ENCODE data around the gene GRIP2.

Gene GRIP2

GRCh38 chr3:14476583-14477265, 63.4 kb downstream of the GRIP2 start:
- DNase-seq (ENCODE audit: low read depth, low spot score): no peak
- H3K36me3 ChIP-seq (ENCODE audit: control insufficient read depth, insufficient read depth, low read length): peaks cover 48% of the 10 kb centered on the region
- no peaks in the 10 kb centered on the region for H3K27me3 ChIP-seq (ENCODE audit: control insufficient read depth, insufficient read depth, low read length)

GRCh38 chr3:14475621-14476020, 64.5 kb downstream of the GRIP2 start:
- DNase-seq (ENCODE audit: low read depth, low spot score): no peak
- H3K4me1 ChIP-seq (ENCODE audit: control insufficient read depth, insufficient read depth, low read length): no peaks in the 10 kb centered on the region
- no CpG with 5 or more reads among the region's 7 CpGs for whole genome bisulfite sequencing (ENCODE audit: insufficient coverage, insufficient read length)
- peaks cover 40% of the 10 kb centered on the region for H3K36me3 ChIP-seq (ENCODE audit: control insufficient read depth, insufficient read depth, low read length)
- no peaks in the 10 kb centered on the region for H3K27me3 ChIP-seq (ENCODE audit: control insufficient read depth, insufficient read depth, low read length)
- no peak overlapping the region for H3K4me3 ChIP-seq (ENCODE audit: low read length)
- H3K9me3 ChIP-seq (ENCODE audit: control insufficient read depth, insufficient read depth, low read length): no peaks in the 10 kb centered on the region
- H3K27ac ChIP-seq (ENCODE audit: low read length): no peak overlapping the region

More at GRCh38 chr3:14476583-14477265, 63.4 kb downstream of the GRIP2 start:
- WGBS (ENCODE audit: insufficient coverage, insufficient read length): no CpG with 5 or more reads among the region's 13 CpGs
- Histone ChIP-seq H3K9me3 (ENCODE audit: control insufficient read depth, insufficient read depth, low read length) (no peaks in the 10 kb centered on the region), H3K27ac (ENCODE audit: low read length) (no peak overlapping the region), H3K4me1 (ENCODE audit: control insufficient read depth, insufficient read depth, low read length) (peaks cover under 1% of the 10 kb centered on the region; the same call in 1 of the 2 replicates), H3K4me3 (ENCODE audit: low read length) (no peak overlapping the region)

GRCh38 chr3:14474363-14475081, 65.6 kb downstream of the GRIP2 start:
- H3K27me3 ChIP-seq (ENCODE audit: control insufficient read depth, insufficient read depth, low read length): no peaks in the 10 kb centered on the region
- H3K4me3 ChIP-seq (ENCODE audit: low read length): no peak overlapping the region
- peaks cover 34% of the 10 kb centered on the region for H3K36me3 ChIP-seq (ENCODE audit: control insufficient read depth, insufficient read depth, low read length)
- no peaks in the 10 kb centered on the region for H3K4me1 ChIP-seq (ENCODE audit: control insufficient read depth, insufficient read depth, low read length)
- WGBS (ENCODE audit: insufficient coverage, insufficient read length): no CpG with 5 or more reads among the region's 13 CpGs
- no peak for DNase-seq (ENCODE audit: low read depth, low spot score)
- H3K9me3 ChIP-seq (ENCODE audit: control insufficient read depth, insufficient read depth, low read length): no peaks in the 10 kb centered on the region
- no peak overlapping the region for H3K27ac ChIP-seq (ENCODE audit: low read length)

GRCh38 chr3:14473411-14473891, 66.7 kb downstream of the GRIP2 start:
- Histone ChIP-seq H3K27me3 (ENCODE audit: control insufficient read depth, insufficient read depth, low read length) (no peaks in the 10 kb centered on the region), H3K27ac (ENCODE audit: low read length) (no peak overlapping the region)
- WGBS (ENCODE audit: insufficient coverage, insufficient read length): no CpG with 5 or more reads among the region's 7 CpGs

GRCh38 chr3:14472471-14473351, 67.4 kb downstream of the GRIP2 start:
- Histone ChIP-seq H3K27me3 (ENCODE audit: control insufficient read depth, insufficient read depth, low read length) (no peaks in the 10 kb centered on the region), H3K36me3 (ENCODE audit: control insufficient read depth, insufficient read depth, low read length) (peaks cover 43% of the 10 kb centered on the region), H3K9me3 (ENCODE audit: control insufficient read depth, insufficient read depth, low read length) (no peaks in the 10 kb centered on the region), H3K4me1 (ENCODE audit: control insufficient read depth, insufficient read depth, low read length) (no peaks in the 10 kb centered on the region), H3K4me3 (ENCODE audit: low read length) (no peak overlapping the region), H3K27ac (ENCODE audit: low read length) (no peak overlapping the region)
- WGBS (ENCODE audit: insufficient coverage, insufficient read length): no CpG with 5 or more reads among the region's 22 CpGs
- no peak for DNase-seq (ENCODE audit: low read depth, low spot score)

More at GRCh38 chr3:14473411-14473891, 66.7 kb downstream of the GRIP2 start:
- no peak for DNase-seq (ENCODE audit: low read depth, low spot score)
- H3K9me3 ChIP-seq (ENCODE audit: control insufficient read depth, insufficient read depth, low read length): no peaks in the 10 kb centered on the region
- H3K4me1 ChIP-seq (ENCODE audit: control insufficient read depth, insufficient read depth, low read length): no peaks in the 10 kb centered on the region
- peaks cover 41% of the 10 kb centered on the region for H3K36me3 ChIP-seq (ENCODE audit: control insufficient read depth, insufficient read depth, low read length)
- no peak overlapping the region for H3K4me3 ChIP-seq (ENCODE audit: low read length)

- H3K36me3 ChIP-seq (ENCODE audit: control insufficient read depth, insufficient read depth, low read length): peaks cover 35% of the 10 kb centered on the region
- H3K9me3 ChIP-seq (ENCODE audit: control insufficient read depth, insufficient read depth, low read length): no peaks in the 10 kb centered on the region
- H3K4me3 ChIP-seq (ENCODE audit: low read length): no peak overlapping the region
- H3K4me1 ChIP-seq (ENCODE audit: control insufficient read depth, insufficient read depth, low read length): no peaks in the 10 kb centered on the region
- no peaks in the 10 kb centered on the region for H3K27me3 ChIP-seq (ENCODE audit: control insufficient read depth, insufficient read depth, low read length)
- DNase-seq (ENCODE audit: low read depth, low spot score): no peak
- no peak overlapping the region for H3K27ac ChIP-seq (ENCODE audit: low read length)
- no CpG with 5 or more reads among the region's 10 CpGs for WGBS (ENCODE audit: insufficient coverage, insufficient read length)
Observed at GRCh38 chr3:14471690-14472089, 68.5 kb downstream of the GRIP2 start.

GRCh38 chr3:14471016-14471415, 69.1 kb downstream of the GRIP2 start:
- no peaks in the 10 kb centered on the region for H3K4me1 ChIP-seq (ENCODE audit: control insufficient read depth, insufficient read depth, low read length)
- H3K9me3 ChIP-seq (ENCODE audit: control insufficient read depth, insufficient read depth, low read length): no peaks in the 10 kb centered on the region
- H3K36me3 ChIP-seq (ENCODE audit: control insufficient read depth, insufficient read depth, low read length): peaks cover 36% of the 10 kb centered on the region
- no peaks in the 10 kb centered on the region for H3K27me3 ChIP-seq (ENCODE audit: control insufficient read depth, insufficient read depth, low read length)
- WGBS (ENCODE audit: insufficient coverage, insufficient read length): no CpG with 5 or more reads among the region's 5 CpGs
- no peak overlapping the region for H3K4me3 ChIP-seq (ENCODE audit: low read length)
- no peak overlapping the region for H3K27ac ChIP-seq (ENCODE audit: low read length)
- no peak for DNase-seq (ENCODE audit: low read depth, low spot score)

- Histone ChIP-seq H3K27ac (ENCODE audit: low read length) (no peak overlapping the region), H3K36me3 (ENCODE audit: control insufficient read depth, insufficient read depth, low read length) (peaks cover 38% of the 10 kb centered on the region), H3K9me3 (ENCODE audit: control insufficient read depth, insufficient read depth, low read length) (no peaks in the 10 kb centered on the region), H3K4me3 (ENCODE audit: low read length) (no peak overlapping the region), H3K4me1 (ENCODE audit: control insufficient read depth, insufficient read depth, low read length) (no peaks in the 10 kb centered on the region), H3K27me3 (ENCODE audit: control insufficient read depth, insufficient read depth, low read length) (no peaks in the 10 kb centered on the region)
- DNase-seq (ENCODE audit: low read depth, low spot score): no peak
- no CpG with 5 or more reads among the region's 12 CpGs for WGBS (ENCODE audit: insufficient coverage, insufficient read length)
Observed at GRCh38 chr3:14470461-14470860, 69.7 kb downstream of the GRIP2 start.

GRCh38 chr3:14468621-14468981, 71.5 kb downstream of the GRIP2 start:
- H3K4me1 ChIP-seq (ENCODE audit: control insufficient read depth, insufficient read depth, low read length): no peaks in the 10 kb centered on the region
- H3K4me3 ChIP-seq (ENCODE audit: low read length): no peak overlapping the region
- no CpG with 5 or more reads among the region's 13 CpGs for WGBS (ENCODE audit: insufficient coverage, insufficient read length)
- H3K36me3 ChIP-seq (ENCODE audit: control insufficient read depth, insufficient read depth, low read length): peaks cover 36% of the 10 kb centered on the region
- H3K27ac ChIP-seq (ENCODE audit: low read length): no peak overlapping the region
- no peak for DNase-seq (ENCODE audit: low read depth, low spot score)
- H3K9me3 ChIP-seq (ENCODE audit: control insufficient read depth, insufficient read depth, low read length): no peaks in the 10 kb centered on the region
- no peaks in the 10 kb centered on the region for H3K27me3 ChIP-seq (ENCODE audit: control insufficient read depth, insufficient read depth, low read length)

All from iPS DF 6.9 (cell line).